ENCODE measurements around the gene ERBB4.

GRCh38 chr2:212245880-212246279 is 292.7 kb downstream of the ERBB4 start:
- no peak for TF ChIP-seq CTCF (IDR thresholded peaks at IDR 0.05)
- TF ChIP-seq POLR2A (IDR thresholded peaks at IDR 0.05), result no peak

Measured in esophagus squamous epithelium (tissue), 4 donors.